Activated T-cell treated with anti-CD3 and anti-CD28 coated beads, Interleukin-2, amount 50 U/mL, for 1 hour (primary cell): ENCODE results near the gene TUFM.
"Not testable (repeated sequence)": the region's sequence is repeated elsewhere in the genome, so short reads cannot be mapped to it uniquely, and the experiment has no call there.

Experiments used
- DNase-seq: peaks from one replicate; pipeline ENCODE4 v3.0.0-alpha.2; 2020

TUFM gene

GRCh38 chr16:28846080-28846932, at the start of gene TUFM:
Gene TUFM, minus strand, starts transcription at chr16:28846348. Its CDS starts 79 bp downstream, at chr16:28846269.
- DNase-seq = peak; percentile 96

- no peak for DNase-seq
Observed at GRCh38 chr16:28895609-28896008, 49.5 kb upstream of the TUFM start.

- DNase-seq = no peak
Observed at GRCh38 chr16:28893291-28893690, 47.1 kb upstream of the TUFM start.

- no peak for DNase-seq
Observed at GRCh38 chr16:28891964-28892890, 46.1 kb upstream of the TUFM start.

GRCh38 chr16:28890355-28890754, 44.2 kb upstream of the TUFM start:
- DNase-seq = not testable (repeated sequence)

GRCh38 chr16:28886945-28887344, 40.8 kb upstream of the TUFM start:
- DNase-seq = no peak

GRCh38 chr16:28884045-28884444, 37.9 kb upstream of the TUFM start:
- no peak for DNase-seq

- no peak for DNase-seq
Observed at GRCh38 chr16:28883221-28883996, 37.3 kb upstream of the TUFM start.

- DNase-seq = no peak
Observed at GRCh38 chr16:28882551-28883160, 36.5 kb upstream of the TUFM start.

- DNase-seq = not testable (repeated sequence)
Observed at GRCh38 chr16:28881565-28881964, 35.4 kb upstream of the TUFM start.

- DNase-seq = no peak
Observed at GRCh38 chr16:28880955-28881354, 34.8 kb upstream of the TUFM start.

- DNase-seq = no peak
Observed at GRCh38 chr16:28880589-28880915, 34.4 kb upstream of the TUFM start.

GRCh38 chr16:28879841-28880588, 33.9 kb upstream of the TUFM start:
- peak; percentile 91 for DNase-seq

GRCh38 chr16:28879261-28879840, 33.2 kb upstream of the TUFM start:
- no peak for DNase-seq

- no peak for DNase-seq
Observed at GRCh38 chr16:28878083-28878926, 32.2 kb upstream of the TUFM start, which contains the start of gene ATP2A1. Gene ATP2A1, plus strand, starts transcription at chr16:28878488. Its CDS starts 184 bp downstream, at chr16:28878672.

- no peak for DNase-seq
Observed at GRCh38 chr16:28877655-28878000, 31.5 kb upstream of the TUFM start.

- DNase-seq = no peak
Observed at GRCh38 chr16:28876973-28877654, 31.0 kb upstream of the TUFM start.

- no peak for DNase-seq
Observed at GRCh38 chr16:28876019-28876659, 30.0 kb upstream of the TUFM start.
